Raji (cell line): ENCODE measurements around the gene COL10A1.

ENCODE experiments used
- POLR2A ChIP-seq: IDR thresholded peaks from 2 replicates; pipeline ENCODE4 v1.6.1; 2011; ENCODE audit warnings: low read depth, low read length, control low read depth; ENCODE audit not compliant: insufficient read depth

COL10A1 gene

DNA sequence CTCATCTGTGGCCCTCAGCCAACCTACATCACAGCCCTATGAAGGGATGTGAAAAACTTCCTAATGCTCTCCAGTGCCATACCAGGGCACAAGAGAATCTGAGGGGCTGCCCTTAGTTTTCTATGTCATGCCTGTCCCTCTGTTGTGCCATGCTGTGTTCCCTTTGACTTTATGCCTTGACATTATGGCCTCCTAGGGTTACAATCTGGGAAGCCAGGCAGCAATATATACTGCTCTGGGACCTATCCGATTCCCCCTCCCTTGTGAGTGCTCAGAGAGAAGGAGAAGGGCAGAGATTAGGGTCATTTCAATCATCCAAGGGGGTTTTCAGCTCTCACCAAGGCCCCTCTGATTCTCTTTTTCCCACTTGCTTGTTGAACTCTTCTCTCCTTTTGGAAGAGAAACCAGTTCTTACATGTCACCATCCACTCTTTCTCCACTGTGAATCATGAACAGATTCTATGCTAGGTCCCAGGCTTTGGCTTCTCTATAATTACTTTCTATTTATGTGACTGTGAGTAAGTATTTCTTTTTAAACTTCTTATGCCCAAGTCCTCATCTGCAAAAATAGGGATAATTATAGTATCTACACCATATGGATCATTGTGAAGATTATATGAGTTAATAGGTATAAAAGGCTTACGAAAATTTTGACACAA is 51.1 kb downstream of the COL10A1 start:
- no peak for TF ChIP-seq POLR2A

DNA sequence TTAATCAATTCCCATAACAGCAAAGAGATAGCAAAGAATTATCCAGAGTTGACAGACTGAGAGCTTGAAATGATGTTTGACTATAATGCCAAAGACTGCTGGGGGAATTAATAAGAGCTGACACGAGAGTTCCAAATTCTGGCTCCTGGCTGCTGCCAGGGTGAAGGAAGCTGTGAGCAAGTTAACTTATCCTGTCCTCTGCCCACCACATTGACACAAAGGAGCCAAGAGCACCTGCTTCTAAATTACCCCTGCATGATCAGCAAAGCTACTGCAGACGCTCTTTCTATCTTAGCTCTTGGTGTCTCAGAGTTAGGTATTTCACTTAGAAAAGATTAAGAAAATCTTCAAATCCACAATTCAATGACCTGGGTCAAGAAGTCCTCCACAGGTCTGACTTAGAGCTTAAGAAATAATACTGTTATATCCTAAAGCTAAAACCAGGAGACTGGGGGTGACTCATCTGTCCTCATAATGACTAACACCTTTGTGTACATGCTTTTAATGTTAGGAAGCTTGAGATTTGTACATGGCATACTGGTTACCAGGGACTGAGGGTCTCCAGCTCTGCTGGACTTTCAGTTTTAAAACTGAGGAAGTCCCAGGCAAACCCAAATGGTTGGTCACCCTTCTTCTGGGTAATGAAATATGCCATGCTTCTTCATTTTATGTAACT is 52.0 kb downstream of the COL10A1 start:
- TF ChIP-seq POLR2A, result no peak

DNA sequence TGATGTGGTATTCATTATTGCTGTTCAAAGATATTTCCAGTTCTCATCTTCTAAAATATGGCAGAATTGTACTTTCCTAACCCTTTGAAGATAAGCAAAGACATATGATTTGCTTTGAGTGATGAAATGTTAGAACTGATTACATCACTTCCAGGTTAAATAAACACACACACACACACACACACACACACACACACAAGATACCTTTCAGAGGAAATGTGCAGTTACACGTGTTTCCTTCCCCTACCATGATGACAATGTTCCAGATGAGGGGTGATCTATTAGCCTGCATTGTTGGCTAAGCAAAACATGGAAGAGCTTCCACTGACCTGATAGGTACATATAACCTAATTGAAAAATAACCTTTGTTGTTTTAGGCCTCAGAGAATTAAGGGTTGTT is 53.6 kb downstream of the COL10A1 start:
- no peak for TF ChIP-seq POLR2A

DNA sequence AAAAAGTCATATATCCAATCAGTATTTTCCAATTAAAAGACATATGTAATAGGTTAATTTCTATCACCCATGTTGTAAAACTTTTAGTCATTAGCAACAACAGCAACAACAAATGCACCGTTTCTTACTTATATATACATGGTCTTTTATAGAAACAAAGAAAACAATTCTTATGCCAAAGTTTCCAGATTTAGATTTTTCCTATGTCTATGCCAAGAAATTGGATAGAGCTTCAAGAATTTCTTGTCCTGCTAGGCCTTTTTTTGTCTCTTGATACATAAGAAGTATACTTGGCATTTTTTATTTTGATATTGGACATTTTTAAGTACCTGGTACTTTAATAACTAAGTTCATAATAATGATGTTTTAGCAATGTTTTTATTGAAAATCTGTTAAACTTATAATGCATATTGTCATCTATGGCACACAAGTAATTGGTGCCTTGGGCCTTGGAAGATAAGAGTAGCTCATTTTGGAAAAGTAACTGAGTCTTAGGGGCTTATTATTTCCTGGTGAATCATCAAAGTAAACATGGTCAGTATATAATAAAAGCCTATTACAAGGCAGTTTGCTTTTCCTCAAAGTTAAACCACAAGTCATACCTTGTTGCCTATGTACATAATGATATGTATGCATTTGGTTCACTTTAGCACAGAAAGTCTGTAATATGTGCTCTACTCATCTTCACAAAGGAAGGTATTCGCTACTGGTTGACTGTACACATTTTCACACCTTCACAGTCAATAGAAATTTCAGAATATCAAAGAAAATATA is 55.1 kb downstream of the COL10A1 start:
- no peak for TF ChIP-seq POLR2A

DNA sequence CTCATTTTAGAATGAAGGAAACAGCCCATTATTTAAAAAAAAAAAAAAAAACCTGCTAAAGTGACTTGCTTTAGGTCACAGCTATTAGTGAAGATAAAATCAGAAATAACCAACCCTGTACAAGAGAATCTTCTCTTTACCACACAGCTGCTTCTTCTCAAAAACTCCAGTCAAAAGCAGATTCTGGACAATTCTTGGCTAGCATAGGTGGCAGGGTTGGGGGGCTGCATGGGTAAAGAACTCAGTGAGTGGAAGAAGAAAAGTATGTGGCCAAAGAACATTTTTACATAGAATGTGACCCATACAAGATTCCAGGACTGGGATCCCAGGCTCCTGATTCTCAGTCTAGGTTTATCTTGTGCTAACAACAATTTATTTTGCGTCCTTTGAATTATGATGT is 55.8 kb downstream of the COL10A1 start:
- no peak for TF ChIP-seq POLR2A
